ENCODE measurements around the gene MEF2C. TPM values are rescaled to one million over a fixed set of nuclear protein-coding genes. Genes with fewer than 3 reads are reported as not detected.

MEF2C gene
- total and polyA plus RNA-seq, 4 experiments from 2014 or later = 0.12 to 1.0 (median 0.28) TPM

GRCh38 chr5:88722546-88723073 is 160.4 kb downstream of the MEF2C start:
- ChIA-PET POLR2A (ENCODE audit: partially characterized antibody) (no interaction called here), CTCF (ENCODE audit: partially characterized antibody) (interaction anchor here (1.1 to 2.9 kb wide), 4 partner anchors 9 to 941 kb away, joined by 4 to 9 read pairs (median 5); no protein-coding TSS in a partner anchor)
- intact Hi-C loops (cut with micrococcal nuclease) = no loop called here
- H3K4me1 ChIP-seq (ENCODE audit: insufficient read depth, low read length) = no peaks in the 10 kb centered on the region
- H3K9me3 ChIP-seq (ENCODE audit: control insufficient read depth in 1 of 2, low read length in 2 of 2) = no peaks in the 10 kb centered on the region
- H3K27ac Mint-ChIP-seq = no peak overlapping the region
- H3K4me3 Mint-ChIP-seq = no peak overlapping the region
- peaks cover 17 to 29% of the 10 kb centered on the region in 2 donors for H3K27me3 Mint-ChIP-seq
- no peak overlapping the region for H3K27ac ChIP-seq (ENCODE audit: low read depth, low read length)
- no peak overlapping the region for H3K4me3 ChIP-seq (ENCODE audit: low read length in 2 of 2)
- H3K4me1 Mint-ChIP-seq = no peaks in the 10 kb centered on the region
- no peaks in the 10 kb centered on the region for H3K36me3 ChIP-seq (ENCODE audit: insufficient read depth, low read length)
- no peaks in the 10 kb centered on the region for H3K9me3 Mint-ChIP-seq
- peak in 1 of 5 donors; percentile 35 for DNase-seq
- no peaks in the 10 kb centered on the region for H3K27me3 ChIP-seq (ENCODE audit: insufficient read depth, low read length)
- no peaks in the 10 kb centered on the region for H3K36me3 Mint-ChIP-seq

- Mint-ChIP-seq H3K27ac (no peak overlapping the region), H3K9me3 (no peaks in the 10 kb centered on the region), H3K27me3 (peaks cover 17 to 28% of the 10 kb centered on the region in 2 donors), H3K4me3 (no peak overlapping the region), H3K4me1 (no peaks in the 10 kb centered on the region), H3K36me3 (no peaks in the 10 kb centered on the region)
- no peak for DNase-seq
- H3K36me3 ChIP-seq (ENCODE audit: insufficient read depth, low read length) = no peaks in the 10 kb centered on the region
- no peaks in the 10 kb centered on the region for H3K4me1 ChIP-seq (ENCODE audit: insufficient read depth, low read length)
- intact Hi-C loops (cut with micrococcal nuclease) = no loop called here
- no peaks in the 10 kb centered on the region for H3K27me3 ChIP-seq (ENCODE audit: insufficient read depth, low read length)
- H3K4me3 ChIP-seq (ENCODE audit: low read length in 2 of 2) = no peak overlapping the region
- ChIA-PET CTCF (ENCODE audit: partially characterized antibody) (interaction anchor here (0.7 to 1.5 kb wide), 2 partner anchors 10 to 29 kb away, joined by 3 to 4 read pairs; no protein-coding TSS in a partner anchor), POLR2A (ENCODE audit: partially characterized antibody) (no interaction called here)
- H3K27ac ChIP-seq (ENCODE audit: low read depth, low read length) = no peak overlapping the region
- H3K9me3 ChIP-seq (ENCODE audit: control insufficient read depth in 1 of 2, low read length in 2 of 2) = no peaks in the 10 kb centered on the region
These were observed 163.6 kb downstream of the MEF2C start for GRCh38 chr5:88719434-88719833.

DNA sequence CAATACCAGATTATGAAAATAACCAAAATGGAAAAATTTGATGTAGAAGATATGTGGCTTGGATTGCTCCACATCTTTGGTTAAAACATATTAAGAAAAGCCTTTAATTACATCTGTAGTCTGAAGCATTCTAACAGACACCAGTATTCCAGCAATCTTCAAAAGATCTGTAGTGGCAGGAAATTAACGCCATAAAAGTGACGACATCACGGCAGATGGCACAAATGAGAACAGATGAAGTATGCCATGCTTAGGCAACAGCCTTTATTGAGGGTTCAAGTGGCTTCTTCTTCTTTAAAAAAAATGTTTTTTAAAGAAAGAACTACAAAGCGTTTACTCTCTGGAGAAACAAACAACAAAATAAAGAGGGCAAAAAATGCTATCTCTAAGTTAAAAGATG is 164.2 kb downstream of the MEF2C start:
- Histone ChIP-seq H3K4me3 (ENCODE audit: low read length in 2 of 2) (no peak overlapping the region), H3K27me3 (ENCODE audit: insufficient read depth, low read length) (no peaks in the 10 kb centered on the region), H3K36me3 (ENCODE audit: insufficient read depth, low read length) (no peaks in the 10 kb centered on the region), H3K4me1 (ENCODE audit: insufficient read depth, low read length) (no peaks in the 10 kb centered on the region), H3K27ac (ENCODE audit: low read depth, low read length) (no peak overlapping the region), H3K9me3 (ENCODE audit: control insufficient read depth in 1 of 2, low read length in 2 of 2) (no peaks in the 10 kb centered on the region)
- Mint-ChIP-seq H3K36me3 (no peaks in the 10 kb centered on the region), H3K27ac (no peak overlapping the region), H3K4me3 (no peak overlapping the region), H3K4me1 (no peaks in the 10 kb centered on the region), H3K9me3 (no peaks in the 10 kb centered on the region), H3K27me3 (peaks cover 17 to 23% of the 10 kb centered on the region in 2 donors)
- DNase-seq = no peak
- intact Hi-C loops (cut with micrococcal nuclease) = no loop called here
- CTCF ChIA-PET (ENCODE audit: partially characterized antibody) = interaction anchor here (0.9 to 1.5 kb wide), 2 partner anchors 11 to 12 kb away, joined by 4 read pairs; no protein-coding TSS in a partner anchor
- POLR2A ChIA-PET (ENCODE audit: partially characterized antibody) = no interaction called here

- Mint-ChIP-seq H3K27ac (no peak overlapping the region), H3K9me3 (no peaks in the 10 kb centered on the region)
- CTCF ChIA-PET (ENCODE audit: partially characterized antibody) = no interaction called here
These were observed 166.9 kb downstream of the MEF2C start for GRCh38 chr5:88716101-88716500.

DNA sequence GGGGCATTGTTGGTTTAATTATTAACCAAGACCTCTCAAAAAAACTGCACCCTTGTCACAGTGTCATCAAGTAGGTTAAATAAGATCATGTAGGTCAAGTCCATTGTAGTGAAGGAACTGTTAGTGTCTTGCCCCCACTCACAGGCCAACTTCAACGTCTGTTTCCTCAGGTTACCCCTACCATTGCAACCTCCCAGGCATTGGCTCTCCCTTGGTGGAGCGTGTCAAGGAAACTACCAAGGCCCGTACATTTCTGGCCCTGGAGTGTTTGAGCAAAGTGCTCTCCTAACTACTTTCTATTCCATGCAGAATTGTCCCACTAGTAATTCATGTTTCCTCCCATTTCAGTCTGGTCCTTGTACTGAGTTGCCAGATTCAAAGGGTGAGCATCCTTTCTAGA is 167.5 kb downstream of the MEF2C start:
- ChIA-PET POLR2A (ENCODE audit: partially characterized antibody) (no interaction called here), CTCF (ENCODE audit: partially characterized antibody) (no interaction called here)
- H3K27me3 ChIP-seq (ENCODE audit: insufficient read depth, low read length) = no peaks in the 10 kb centered on the region
- Mint-ChIP-seq H3K36me3 (no peaks in the 10 kb centered on the region), H3K4me3 (no peak overlapping the region), H3K27me3 (peaks cover 8 to 17% of the 10 kb centered on the region in 2 donors), H3K9me3 (no peaks in the 10 kb centered on the region), H3K27ac (no peak overlapping the region), H3K4me1 (no peaks in the 10 kb centered on the region)
- no peak overlapping the region for H3K27ac ChIP-seq (ENCODE audit: low read depth, low read length)
- H3K4me3 ChIP-seq (ENCODE audit: low read length in 2 of 2) = no peak overlapping the region
- no peaks in the 10 kb centered on the region for H3K4me1 ChIP-seq (ENCODE audit: insufficient read depth, low read length)
- intact Hi-C loops (cut with micrococcal nuclease) = no loop called here
- H3K9me3 ChIP-seq (ENCODE audit: control insufficient read depth in 1 of 2, low read length in 2 of 2) = no peaks in the 10 kb centered on the region
- DNase-seq = no peak
- H3K36me3 ChIP-seq (ENCODE audit: insufficient read depth, low read length) = no peaks in the 10 kb centered on the region

More at GRCh38 chr5:88716101-88716500, 166.9 kb downstream of the MEF2C start:
- H3K27me3 Mint-ChIP-seq = peaks cover 12 to 17% of the 10 kb centered on the region in 2 donors
- intact Hi-C loops (cut with micrococcal nuclease) = no loop called here
- H3K36me3 Mint-ChIP-seq = no peaks in the 10 kb centered on the region
- H3K4me1 Mint-ChIP-seq = no peaks in the 10 kb centered on the region
- Histone ChIP-seq H3K4me3 (ENCODE audit: low read length in 2 of 2) (no peak overlapping the region), H3K36me3 (ENCODE audit: insufficient read depth, low read length) (no peaks in the 10 kb centered on the region), H3K27me3 (ENCODE audit: insufficient read depth, low read length) (no peaks in the 10 kb centered on the region), H3K4me1 (ENCODE audit: insufficient read depth, low read length) (no peaks in the 10 kb centered on the region), H3K9me3 (ENCODE audit: control insufficient read depth in 1 of 2, low read length in 2 of 2) (no peaks in the 10 kb centered on the region), H3K27ac (ENCODE audit: low read depth, low read length) (no peak overlapping the region)
- POLR2A ChIA-PET (ENCODE audit: partially characterized antibody) = no interaction called here
- H3K4me3 Mint-ChIP-seq = no peak overlapping the region
- no peak for DNase-seq

DNA sequence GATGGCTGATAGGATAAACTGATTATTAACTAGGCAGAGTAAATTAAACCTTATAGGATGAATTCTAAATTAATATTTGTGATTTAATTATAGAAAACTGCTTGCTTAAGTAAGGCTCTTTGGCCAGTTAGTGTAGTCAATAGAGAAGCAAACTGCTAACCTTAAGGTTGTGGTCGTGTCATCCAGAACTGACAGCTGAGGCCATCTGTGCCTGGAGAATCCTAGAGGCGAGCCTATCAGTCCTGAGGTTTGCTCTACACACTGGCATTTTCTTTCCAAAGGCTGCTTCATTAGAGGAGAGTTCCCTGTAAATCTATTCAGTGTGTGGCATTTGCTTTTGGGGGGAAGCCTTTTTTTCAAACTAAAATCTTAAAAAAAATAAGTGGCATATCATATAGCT is 169.2 kb downstream of the MEF2C start:
- no peak for DNase-seq
- no peak overlapping the region for H3K27ac Mint-ChIP-seq
- Histone ChIP-seq H3K36me3 (ENCODE audit: insufficient read depth, low read length) (no peaks in the 10 kb centered on the region), H3K27me3 (ENCODE audit: insufficient read depth, low read length) (no peaks in the 10 kb centered on the region), H3K27ac (ENCODE audit: low read depth, low read length) (no peak overlapping the region), H3K9me3 (ENCODE audit: control insufficient read depth in 1 of 2, low read length in 2 of 2) (no peaks in the 10 kb centered on the region), H3K4me3 (ENCODE audit: low read length in 2 of 2) (no peak overlapping the region), H3K4me1 (ENCODE audit: insufficient read depth, low read length) (no peaks in the 10 kb centered on the region)
- no peak overlapping the region for H3K4me3 Mint-ChIP-seq
- intact Hi-C loops (cut with micrococcal nuclease) = no loop called here
- no peaks in the 10 kb centered on the region for H3K4me1 Mint-ChIP-seq
- no peaks in the 10 kb centered on the region for H3K9me3 Mint-ChIP-seq
- H3K27me3 Mint-ChIP-seq = peaks cover 7 to 12% of the 10 kb centered on the region in 2 donors
- POLR2A ChIA-PET (ENCODE audit: partially characterized antibody) = no interaction called here
- CTCF ChIA-PET (ENCODE audit: partially characterized antibody) = interaction anchor here (2.6 kb wide), 1 partner anchor 15 kb away, joined by 12 read pairs; no protein-coding TSS in a partner anchor
- no peaks in the 10 kb centered on the region for H3K36me3 Mint-ChIP-seq

- Histone ChIP-seq H3K4me3 (ENCODE audit: low read length in 2 of 2) (no peak overlapping the region), H3K9me3 (ENCODE audit: control insufficient read depth in 1 of 2, low read length in 2 of 2) (no peaks in the 10 kb centered on the region), H3K36me3 (ENCODE audit: insufficient read depth, low read length) (no peaks in the 10 kb centered on the region), H3K4me1 (ENCODE audit: insufficient read depth, low read length) (no peaks in the 10 kb centered on the region), H3K27me3 (ENCODE audit: insufficient read depth, low read length) (no peaks in the 10 kb centered on the region), H3K27ac (ENCODE audit: low read depth, low read length) (no peak overlapping the region)
- H3K4me3 Mint-ChIP-seq = no peak overlapping the region
- no peaks in the 10 kb centered on the region for H3K9me3 Mint-ChIP-seq
- POLR2A ChIA-PET (ENCODE audit: partially characterized antibody) = no interaction called here
- no peak for DNase-seq
- H3K27ac Mint-ChIP-seq = no peak overlapping the region
- intact Hi-C loops (cut with micrococcal nuclease) = no loop called here
- H3K36me3 Mint-ChIP-seq = no peaks in the 10 kb centered on the region
- H3K27me3 Mint-ChIP-seq = peaks cover 6 to 16% of the 10 kb centered on the region in 2 donors
- H3K4me1 Mint-ChIP-seq = no peaks in the 10 kb centered on the region
- CTCF ChIA-PET (ENCODE audit: partially characterized antibody) = interaction anchor here (1.8 to 3.0 kb wide), 3 partner anchors 11 to 20 kb away, joined by 8 to 15 read pairs (median 8); no protein-coding TSS in a partner anchor
These were observed 174.1 kb downstream of the MEF2C start for GRCh38 chr5:88708682-88709398.
